Osteocyte (in vitro differentiated cells): ENCODE data around the gene KDM4B. TPM values are rescaled to one million over a fixed set of nuclear protein-coding genes. Genes with fewer than 3 reads are reported as not detected.
"Not testable (repeated sequence)": the region's sequence is repeated elsewhere in the genome, so short reads cannot be mapped to it uniquely, and the experiment has no call there.

ENCODE experiments used
- DNase-seq: peaks from one replicate; pipeline ENCODE4 v3.0.0; 2021; ENCODE audit warnings: mixed read lengths; ENCODE audit not compliant: unreplicated experiment; ENCODE audit errors: extremely low spot score
- H3K27ac Mint-ChIP-seq: one replicate; pipeline ENCODE4 v1.8.0; 2021; ENCODE audit warnings: mild to moderate bottlenecking, mixed read lengths; ENCODE audit not compliant: unreplicated experiment
- H3K27me3 Mint-ChIP-seq: one replicate; pipeline ENCODE4 v1.8.0; 2021; ENCODE audit warnings: mixed read lengths; ENCODE audit not compliant: unreplicated experiment
- H3K36me3 Mint-ChIP-seq: one replicate; pipeline ENCODE4 v1.8.0; 2021; ENCODE audit warnings: mixed read lengths; ENCODE audit not compliant: unreplicated experiment
- H3K4me1 Mint-ChIP-seq: one replicate; pipeline ENCODE4 v1.8.0; 2021; ENCODE audit warnings: mixed read lengths; ENCODE audit not compliant: unreplicated experiment
- H3K4me3 Mint-ChIP-seq: one replicate; pipeline ENCODE4 v1.8.0; 2021; ENCODE audit warnings: mild to moderate bottlenecking, moderate library complexity, mixed read lengths; ENCODE audit not compliant: unreplicated experiment
- H3K9me3 Mint-ChIP-seq: one replicate; pipeline ENCODE4 v1.8.0; 2021; ENCODE audit warnings: mixed read lengths; ENCODE audit not compliant: unreplicated experiment
- CTCF ChIP-seq: fragments of 200-600 bp; sonication (generic); IDR thresholded peaks from 2 replicates; pipeline ENCODE4 v1.5.0; 2021; ENCODE audit warnings: antibody characterized with exemption, mild to moderate bottlenecking, moderate library complexity
- total RNA-seq: library from RNA; stranded (reverse); gene quantifications from 2 replicates; pipeline ENCODE4 v1.2.1, GENCODE V29; 2021

The KDM4B gene
- total RNA-seq, 1 donor from 2014 or later = 49.0 TPM

GRCh38 chr19:5189318-5189607 lies 220.3 kb downstream of the KDM4B start:
- H3K9me3 Mint-ChIP-seq = no peaks in the 10 kb centered on the region
- H3K27me3 Mint-ChIP-seq = no peaks in the 10 kb centered on the region

GRCh38 chr19:5191091-5191490 lies 222.2 kb downstream of the KDM4B start:
- H3K9me3 Mint-ChIP-seq = no peaks in the 10 kb centered on the region

More at GRCh38 chr19:5189318-5189607, 220.3 kb downstream of the KDM4B start:
- TF ChIP-seq CTCF = no peak
- H3K27ac Mint-ChIP-seq = no peak overlapping the region
- H3K4me1 Mint-ChIP-seq = peaks cover 6% of the 10 kb centered on the region
- H3K4me3 Mint-ChIP-seq = no peak overlapping the region
- peaks cover 2% of the 10 kb centered on the region for H3K36me3 Mint-ChIP-seq
- DNase-seq = no peak

GRCh38 chr19:5192568-5192967 lies 223.7 kb downstream of the KDM4B start:
- Mint-ChIP-seq H3K36me3 (peaks cover 2% of the 10 kb centered on the region), H3K9me3 (no peaks in the 10 kb centered on the region), H3K27me3 (no peaks in the 10 kb centered on the region), H3K4me3 (no peak overlapping the region), H3K4me1 (no peaks in the 10 kb centered on the region), H3K27ac (no peak overlapping the region)
- DNase-seq = no peak
- no peak for TF ChIP-seq CTCF

More at GRCh38 chr19:5191091-5191490, 222.2 kb downstream of the KDM4B start:
- no peak overlapping the region for H3K27ac Mint-ChIP-seq
- H3K4me3 Mint-ChIP-seq = no peak overlapping the region
- DNase-seq = no peak
- H3K27me3 Mint-ChIP-seq = no peaks in the 10 kb centered on the region
- peaks cover 5% of the 10 kb centered on the region for H3K4me1 Mint-ChIP-seq
- TF ChIP-seq CTCF = no peak
- peaks cover 2% of the 10 kb centered on the region for H3K36me3 Mint-ChIP-seq

GRCh38 chr19:5193192-5193591 lies 224.3 kb downstream of the KDM4B start:
- Mint-ChIP-seq H3K9me3 (no peaks in the 10 kb centered on the region), H3K27ac (no peak overlapping the region), H3K4me1 (no peaks in the 10 kb centered on the region), H3K4me3 (no peak overlapping the region), H3K27me3 (no peaks in the 10 kb centered on the region), H3K36me3 (peaks cover 2% of the 10 kb centered on the region)
- DNase-seq = no peak
- TF ChIP-seq CTCF = no peak

GRCh38 chr19:5194641-5195040 lies 225.7 kb downstream of the KDM4B start:
- no peak for TF ChIP-seq CTCF

GRCh38 chr19:5195587-5195986 lies 226.7 kb downstream of the KDM4B start:
- not testable (repeated sequence) for H3K4me3 Mint-ChIP-seq, H3K9me3 Mint-ChIP-seq, H3K27me3 Mint-ChIP-seq, DNase-seq, H3K27ac Mint-ChIP-seq, H3K4me1 Mint-ChIP-seq, H3K36me3 Mint-ChIP-seq

More at GRCh38 chr19:5194641-5195040, 225.7 kb downstream of the KDM4B start:
- no peaks in the 10 kb centered on the region for H3K4me1 Mint-ChIP-seq
- no peak overlapping the region for H3K27ac Mint-ChIP-seq
- H3K4me3 Mint-ChIP-seq = no peak overlapping the region
- H3K9me3 Mint-ChIP-seq = no peaks in the 10 kb centered on the region
- DNase-seq = no peak
- H3K36me3 Mint-ChIP-seq = no peaks in the 10 kb centered on the region
- no peaks in the 10 kb centered on the region for H3K27me3 Mint-ChIP-seq
